DMS53 treated with DMSO at 0.1 percent for 48 hours (cell line): ENCODE results near the gene NCOR2.

Experiments used
- DNase-seq: peaks from one replicate; lab custom pipeline; 2025; ENCODE audit not compliant: unreplicated experiment; lab: John Stamatoyannopoulos, UW

NCOR2 gene

DNA sequence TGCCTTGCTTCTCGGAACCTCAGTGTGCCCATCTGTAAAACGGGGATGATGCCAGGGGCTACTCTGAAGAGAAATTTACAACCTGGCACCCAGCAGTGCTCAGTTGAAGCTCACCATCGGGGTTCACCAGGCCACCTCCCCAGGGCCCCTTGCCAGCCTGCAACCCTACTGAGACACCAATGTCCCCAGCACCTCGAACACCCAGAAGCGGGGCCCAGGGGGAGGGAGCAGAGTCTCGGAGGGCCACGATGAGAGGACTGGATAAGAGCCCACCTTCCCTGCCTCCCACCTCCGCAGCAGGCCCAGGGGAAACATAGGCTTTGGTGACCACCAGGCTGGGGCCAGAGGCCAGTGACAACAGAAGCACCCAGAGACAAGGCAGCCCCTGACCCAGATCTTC, 22.4 kb downstream of the NCOR2 start:
- DNase-seq, result no peak

DNA sequence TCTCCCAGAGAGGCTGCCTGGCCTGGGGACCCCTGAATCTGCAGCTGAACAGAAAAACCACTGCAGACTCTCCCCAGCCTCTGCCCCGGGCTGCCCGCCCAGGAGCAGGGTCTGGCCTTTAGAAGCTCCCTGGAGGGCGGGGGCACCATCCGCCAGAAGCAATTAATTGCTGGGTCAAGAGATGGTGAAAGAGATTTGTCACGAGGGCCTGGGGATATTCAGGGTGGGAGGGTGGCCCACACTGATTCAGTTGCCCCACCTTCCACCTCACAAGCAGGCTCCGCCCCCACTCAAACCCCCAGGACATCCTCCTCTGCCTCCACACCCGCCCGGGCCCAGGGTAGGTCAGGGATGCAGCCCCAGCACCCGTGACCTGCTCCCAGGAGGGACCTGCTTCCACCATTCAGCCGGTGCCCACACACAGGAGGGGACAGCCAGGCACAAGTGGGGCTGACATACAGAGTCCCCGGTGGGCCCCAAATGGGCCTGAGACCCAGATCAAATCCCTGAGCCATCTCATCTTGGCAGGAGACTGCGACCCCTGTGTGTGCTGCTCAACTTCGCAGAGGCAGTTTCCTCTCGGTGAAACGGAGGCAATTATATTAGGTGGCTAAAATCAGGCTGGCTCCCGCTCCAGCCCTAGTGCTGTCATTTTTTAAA, 23.0 kb downstream of the NCOR2 start:
- DNase-seq, result no peak

DNA sequence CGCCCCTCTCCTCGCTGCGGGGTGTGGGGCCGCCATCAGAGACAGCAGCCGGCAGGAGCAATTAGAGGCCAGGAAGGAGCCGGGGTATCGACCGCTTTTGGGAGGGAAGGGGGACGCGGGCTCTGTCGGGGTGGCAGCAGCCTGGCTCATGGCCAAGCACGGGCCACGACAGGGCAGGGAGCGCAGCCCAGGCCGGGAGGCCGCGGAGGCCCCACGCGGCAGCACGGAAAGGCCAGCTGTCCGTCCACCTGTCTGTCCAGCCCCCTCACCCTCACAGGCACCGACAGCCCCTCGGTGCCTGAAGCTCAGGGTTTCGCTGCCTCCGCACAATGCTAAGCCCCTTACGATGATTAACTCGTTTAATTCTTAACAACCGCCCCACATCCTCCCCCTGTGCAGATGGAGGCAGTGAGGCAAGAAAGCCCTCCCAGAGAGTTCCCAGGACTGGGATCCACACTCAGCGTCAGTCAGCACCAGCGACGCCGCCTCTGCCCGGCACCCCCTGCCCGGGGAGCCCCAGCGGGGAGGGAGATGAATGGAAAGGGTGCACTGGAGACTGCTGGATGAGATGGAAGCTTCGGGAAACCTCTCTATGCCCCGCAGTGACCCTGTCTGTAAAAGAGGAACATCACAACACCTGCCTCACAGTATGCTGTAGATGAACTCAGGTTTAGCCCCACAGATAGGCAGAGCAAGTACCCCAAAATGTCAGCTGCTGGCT, 23.7 kb downstream of the NCOR2 start:
- DNase-seq, result peak; percentile 5

DNA sequence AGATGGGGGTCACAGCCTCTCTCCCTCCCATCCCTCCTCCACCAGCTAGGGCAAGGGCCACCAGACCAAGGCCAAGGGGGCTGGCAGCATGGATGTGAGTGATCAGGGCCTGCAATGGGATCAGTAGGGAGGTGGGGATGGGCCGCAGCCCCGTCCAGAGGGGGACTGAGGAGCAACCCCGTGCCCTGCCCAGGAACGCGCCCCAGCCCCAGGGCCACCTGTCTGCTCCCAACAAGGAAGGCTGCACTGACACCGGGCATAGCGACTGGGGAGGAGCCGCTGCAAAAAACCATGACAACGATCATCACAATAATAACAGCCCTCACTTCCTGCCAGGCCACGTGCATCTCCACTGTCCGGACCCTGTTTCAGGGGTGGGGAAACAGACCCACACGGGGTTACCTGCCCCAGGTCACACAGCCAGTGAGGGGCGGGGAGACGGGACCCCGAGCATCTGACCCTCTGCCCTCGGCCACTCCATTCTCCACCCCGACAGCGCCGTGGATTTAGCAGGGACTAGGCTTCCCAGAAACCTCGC, 24.3 kb downstream of the NCOR2 start:
- peak; percentile 72 for DNase-seq

DNA sequence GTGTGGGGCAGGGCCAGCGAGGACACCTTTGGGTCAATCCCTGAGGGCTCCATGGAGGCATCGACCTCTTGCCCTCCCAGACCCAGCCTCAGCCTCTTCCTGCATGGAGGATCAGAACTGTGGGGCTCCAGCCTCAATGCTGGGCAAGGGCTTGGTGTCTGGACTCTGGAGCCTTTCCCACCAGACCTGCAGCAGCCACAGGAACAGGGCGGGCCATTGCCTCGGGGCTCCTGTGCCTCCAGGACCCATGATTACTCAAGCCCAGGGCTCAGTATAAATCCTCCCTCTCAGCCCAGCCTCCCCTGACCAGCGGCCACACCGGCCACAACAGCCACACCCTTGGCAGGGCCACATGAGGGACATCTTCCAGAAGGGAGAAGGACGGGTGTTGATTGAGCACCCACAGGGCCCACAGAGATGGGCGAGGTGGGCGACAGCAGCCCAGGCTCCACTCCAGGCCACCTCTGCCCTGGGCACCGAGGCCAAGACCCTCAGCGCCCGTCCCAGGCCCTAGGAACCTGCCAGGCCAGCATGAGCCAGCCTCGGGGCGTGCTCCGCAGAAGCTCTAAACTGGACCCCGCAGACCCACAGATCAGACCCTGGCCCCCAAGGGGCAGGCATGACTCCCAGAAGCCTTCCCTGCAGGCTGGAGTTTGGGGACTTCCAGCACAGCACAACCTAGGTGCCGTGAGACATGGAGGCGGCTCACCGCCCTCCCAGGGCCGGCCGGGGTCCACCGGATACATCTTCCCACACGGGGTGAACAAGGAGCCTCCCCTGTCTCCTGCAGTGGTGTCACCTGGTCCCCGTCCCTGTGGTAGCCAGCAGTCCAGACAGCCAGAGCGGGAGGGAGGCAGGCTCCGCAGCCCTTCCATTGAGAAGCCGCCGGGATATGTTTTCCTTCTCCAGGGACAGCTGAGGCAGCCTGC, 25.1 kb downstream of the NCOR2 start:
- DNase-seq, result no peak

DNA sequence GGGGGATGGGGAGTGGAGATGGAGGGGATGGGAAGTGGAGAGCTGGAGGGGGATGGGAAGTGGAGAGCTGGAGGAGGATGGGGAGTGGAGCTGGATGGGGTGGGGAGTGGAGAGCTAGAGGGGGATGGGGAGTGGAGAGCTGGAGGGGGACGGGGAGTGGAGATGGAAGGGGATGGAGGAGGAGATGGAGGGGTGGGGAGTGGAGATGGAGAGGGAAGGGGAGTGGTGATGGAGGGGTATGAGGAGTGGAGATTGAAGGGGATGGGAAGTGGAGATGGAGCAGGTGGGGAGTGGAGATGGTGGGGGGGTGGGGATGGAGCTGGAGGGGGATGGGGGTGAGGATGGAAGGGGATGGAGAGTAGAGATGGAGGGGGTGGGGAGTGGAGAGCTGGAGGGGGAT, 26.1 kb downstream of the NCOR2 start:
- DNase-seq, result no peak

DNA sequence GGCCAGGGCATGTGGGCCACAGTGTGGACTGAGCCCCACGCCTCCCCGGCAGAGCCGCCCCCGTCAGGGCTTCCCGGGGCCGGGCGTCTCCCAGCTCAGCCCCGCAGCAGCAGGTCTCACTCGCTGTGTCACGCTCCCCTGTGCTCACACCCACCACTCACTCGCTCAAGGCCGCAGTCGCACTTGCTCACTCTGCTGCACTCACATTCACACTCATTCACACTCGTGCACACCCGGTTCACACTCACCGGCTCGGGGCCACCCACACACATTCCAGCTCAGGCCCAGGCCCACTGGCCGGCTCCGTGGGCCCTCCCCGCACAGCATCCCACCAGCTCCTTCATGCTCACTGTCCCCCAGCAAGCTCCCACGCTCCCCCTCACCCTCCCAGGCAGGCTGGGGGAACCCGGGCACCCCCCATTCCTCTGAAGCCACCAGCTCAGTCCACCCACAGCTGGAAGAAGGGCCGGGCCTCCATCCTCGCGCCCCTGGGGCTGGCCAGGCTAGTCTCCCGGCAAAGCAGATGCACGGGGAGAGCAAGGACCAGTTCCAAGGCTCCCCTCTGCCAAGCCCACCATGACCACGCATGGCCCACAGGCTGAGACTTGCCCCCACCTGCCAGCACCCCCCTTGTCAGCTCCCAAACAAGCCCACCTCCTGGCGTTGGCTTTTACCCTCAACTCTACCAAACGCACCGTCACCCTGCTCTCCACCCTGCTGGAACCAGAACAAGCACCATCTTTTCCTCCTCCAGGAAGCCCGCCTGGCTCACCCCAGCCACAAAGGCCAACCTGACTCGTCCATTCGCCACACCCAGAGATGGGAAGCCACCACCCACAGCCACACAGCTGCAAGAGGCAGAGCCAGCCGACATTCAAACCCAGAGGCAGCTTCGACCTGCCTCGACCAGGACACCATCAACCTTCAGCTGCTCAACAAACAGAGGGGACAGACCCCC, 28.0 kb downstream of the NCOR2 start:
- no peak for DNase-seq

DNA sequence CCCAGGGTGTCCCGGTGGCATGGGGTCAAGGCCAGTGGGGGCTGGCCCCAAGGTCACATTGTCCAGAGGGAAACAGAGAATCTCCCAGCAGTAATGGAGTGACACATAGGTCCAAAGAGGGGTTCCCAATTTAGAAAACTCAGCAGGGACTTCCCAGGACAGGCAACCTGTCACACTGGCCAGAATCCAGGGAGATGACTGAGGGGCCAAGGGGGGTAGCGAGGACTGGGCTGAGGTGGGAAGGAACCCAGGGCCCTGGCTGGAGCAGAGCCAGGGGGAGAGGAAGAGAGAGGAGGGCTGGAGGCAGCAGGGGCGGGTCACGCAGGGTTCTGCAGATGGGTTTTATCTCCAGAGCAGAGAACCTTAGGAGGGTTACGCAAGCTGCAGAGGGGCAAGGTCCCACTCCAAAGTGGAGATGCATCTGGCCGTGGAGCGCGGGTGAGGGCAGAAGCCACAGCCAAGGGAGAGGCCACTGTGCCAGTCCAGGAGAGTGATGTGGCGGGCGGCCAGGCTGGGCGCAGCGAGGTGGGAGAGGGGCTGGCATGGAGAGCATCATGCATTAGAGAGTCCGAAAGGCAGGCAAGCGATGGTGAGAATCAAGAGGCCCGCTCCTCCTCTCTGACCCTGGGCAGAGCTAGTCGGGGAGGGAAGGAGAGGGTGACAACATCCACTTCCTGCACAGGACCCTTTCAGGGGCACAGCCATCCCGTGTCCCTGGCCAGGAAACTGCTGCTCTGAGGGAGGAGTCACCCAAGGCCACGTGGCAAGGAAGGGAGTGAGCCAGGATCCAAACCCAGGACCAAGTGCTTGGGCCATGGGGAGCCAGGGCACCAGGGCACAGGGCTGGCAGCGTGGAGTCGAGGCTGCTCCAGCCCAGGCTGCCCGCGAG, 29.0 kb downstream of the NCOR2 start:
- no peak for DNase-seq

DNA sequence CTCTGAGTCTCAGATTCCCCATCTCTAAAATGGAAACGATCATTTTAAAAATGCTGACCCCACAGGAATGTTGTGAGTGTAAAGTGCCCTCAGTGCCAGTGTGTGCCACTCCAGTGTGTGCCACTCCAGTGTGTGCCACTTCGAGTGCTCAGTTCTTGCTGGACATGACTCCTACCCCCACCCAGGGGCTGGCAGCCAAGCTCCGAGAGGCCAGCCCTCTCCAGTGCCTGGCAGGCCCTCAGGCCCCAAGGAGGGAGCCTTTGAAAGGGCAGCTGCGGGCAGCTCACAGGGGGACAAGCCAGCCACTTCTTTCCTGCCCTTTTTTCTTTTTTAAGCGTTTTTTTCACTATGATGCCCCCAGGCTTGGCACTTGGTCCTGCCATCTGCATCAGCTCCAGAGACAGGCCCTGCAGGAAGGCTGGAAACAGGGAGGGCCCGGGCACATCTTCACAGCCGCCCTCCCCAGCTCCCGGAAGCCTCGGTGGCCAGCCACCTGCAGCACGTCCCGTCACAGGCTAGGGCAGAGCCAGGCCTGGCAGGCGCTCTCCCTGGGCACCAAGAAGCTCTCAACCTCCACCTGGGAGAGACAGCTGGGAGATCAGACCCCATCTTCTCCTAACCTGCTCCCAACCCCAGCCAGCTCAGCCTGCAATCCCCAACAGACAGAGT, 29.8 kb downstream of the NCOR2 start:
- DNase-seq, result no peak

DNA sequence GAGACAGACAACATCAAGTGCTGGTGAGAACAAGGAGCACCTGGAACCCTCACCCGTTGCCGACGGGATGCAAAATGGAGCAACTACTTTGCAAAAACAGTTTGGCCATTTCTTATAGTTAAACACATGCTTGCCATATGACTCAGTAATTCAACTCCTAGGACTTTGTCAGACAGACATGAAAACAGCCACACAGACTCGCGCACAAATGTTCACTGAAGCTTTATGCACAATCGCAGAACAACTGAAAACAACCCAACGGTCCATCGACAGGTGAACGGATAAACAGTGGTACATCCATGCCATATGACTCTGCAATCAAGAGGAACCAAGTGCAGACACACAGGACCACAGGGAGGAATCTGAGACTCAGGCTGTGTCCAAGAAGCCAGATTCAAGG, 30.8 kb downstream of the NCOR2 start:
- no peak for DNase-seq

DNA sequence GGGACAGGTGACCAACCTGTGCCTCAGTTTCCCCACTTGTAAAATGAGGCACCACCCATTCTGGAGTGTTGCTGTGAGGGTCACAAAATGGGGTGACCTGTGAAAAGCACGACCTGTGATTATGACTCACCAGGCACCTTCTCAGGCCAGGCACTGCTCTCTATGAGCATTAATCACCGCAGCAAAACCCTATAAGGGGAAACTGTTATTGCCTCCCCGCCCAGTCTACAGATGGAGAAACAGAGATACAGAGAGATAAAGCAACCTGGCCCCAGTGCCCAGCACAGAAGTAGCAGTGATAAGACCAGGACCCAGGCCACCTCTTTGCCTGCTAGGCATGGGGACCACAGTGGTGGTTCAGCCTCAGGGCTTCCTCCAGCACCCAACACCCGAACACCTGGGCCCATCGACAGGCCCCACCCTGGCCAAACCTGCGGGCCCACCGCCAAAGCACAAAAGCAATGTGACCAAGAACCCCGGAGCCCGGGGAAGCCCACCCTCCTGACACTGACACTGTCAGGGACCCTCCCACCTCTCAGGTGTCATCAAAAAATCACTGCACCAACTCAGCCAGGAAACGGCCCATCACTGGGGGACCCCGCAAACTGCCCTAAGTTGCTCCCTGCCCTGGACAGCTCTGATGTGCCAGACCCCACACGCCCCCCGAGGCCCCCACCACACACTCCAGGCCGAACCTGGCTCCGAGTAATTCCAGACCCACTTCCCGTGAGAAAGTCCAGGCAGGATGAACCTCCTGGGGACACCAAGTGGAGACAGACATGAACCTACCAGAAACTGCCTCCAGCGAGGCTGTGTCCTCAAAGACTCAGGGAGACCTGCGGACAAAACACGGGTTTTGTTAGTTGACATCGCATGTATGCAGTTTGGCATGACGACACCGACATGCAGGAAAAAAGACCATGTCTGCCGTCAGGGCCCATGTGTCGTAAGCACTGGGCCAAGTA, 32.4 kb downstream of the NCOR2 start:
- no peak for DNase-seq

DNA sequence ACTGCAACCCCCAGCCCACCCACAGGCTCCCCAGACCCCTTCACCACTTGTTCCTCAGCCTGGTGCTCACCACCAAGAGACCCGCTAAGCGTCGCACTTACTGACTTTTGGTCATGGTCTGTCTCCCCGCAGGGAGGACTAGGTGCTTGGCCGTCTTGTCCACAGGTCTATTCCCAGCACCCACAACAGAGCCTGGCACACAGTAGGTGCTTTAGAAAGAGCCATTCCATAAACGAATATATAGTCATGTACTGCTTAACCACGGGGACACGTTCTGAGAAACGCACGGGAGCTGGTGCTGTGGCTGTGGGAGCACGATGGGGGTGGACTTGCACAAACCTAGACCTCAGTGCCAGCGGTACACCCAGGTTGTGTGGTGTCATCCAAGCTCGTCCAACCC, 34.0 kb downstream of the NCOR2 start:
- no peak for DNase-seq

DNA sequence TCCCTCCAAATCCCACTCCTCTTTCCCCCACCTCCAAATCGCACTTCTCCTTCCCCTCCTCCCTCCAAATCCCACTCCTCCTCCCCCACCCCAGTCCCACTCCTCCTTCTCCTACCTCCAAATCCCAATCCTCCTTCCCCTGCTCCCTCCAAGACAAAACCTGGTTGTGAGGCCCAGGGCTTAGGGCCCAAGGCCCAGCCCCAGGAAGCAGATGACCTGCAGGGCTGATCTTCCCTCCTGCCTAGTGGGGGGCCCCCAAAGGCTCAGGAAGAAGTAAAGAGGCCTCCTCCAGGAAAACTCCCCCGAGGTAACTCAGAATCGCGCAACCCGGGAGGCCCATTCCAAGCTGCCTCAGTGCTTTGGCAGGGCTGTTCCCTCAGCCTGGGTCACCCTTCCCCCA, 34.4 kb downstream of the NCOR2 start:
- no peak for DNase-seq

DNA sequence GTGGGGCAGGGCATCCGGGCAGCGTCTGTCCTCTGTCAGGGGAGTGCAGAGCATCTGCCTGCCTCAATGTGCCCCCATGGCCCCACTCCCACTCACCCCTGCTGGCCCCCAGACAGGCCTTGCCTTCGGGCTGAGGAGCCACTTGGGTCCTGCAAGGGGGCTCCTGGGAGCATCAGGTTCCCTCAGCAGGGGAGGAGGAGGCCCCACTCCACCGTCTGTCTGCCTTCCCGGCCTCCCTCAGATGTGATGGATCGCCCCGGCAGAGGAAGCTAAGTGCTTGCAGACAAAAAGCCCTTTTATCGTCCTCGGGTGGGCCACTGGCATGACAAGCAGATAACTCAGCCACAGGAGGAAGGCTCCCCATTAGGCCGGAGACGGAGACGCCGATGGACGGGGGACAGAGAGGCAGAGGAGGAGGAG, 35.1 kb downstream of the NCOR2 start:
- no peak for DNase-seq

DNA sequence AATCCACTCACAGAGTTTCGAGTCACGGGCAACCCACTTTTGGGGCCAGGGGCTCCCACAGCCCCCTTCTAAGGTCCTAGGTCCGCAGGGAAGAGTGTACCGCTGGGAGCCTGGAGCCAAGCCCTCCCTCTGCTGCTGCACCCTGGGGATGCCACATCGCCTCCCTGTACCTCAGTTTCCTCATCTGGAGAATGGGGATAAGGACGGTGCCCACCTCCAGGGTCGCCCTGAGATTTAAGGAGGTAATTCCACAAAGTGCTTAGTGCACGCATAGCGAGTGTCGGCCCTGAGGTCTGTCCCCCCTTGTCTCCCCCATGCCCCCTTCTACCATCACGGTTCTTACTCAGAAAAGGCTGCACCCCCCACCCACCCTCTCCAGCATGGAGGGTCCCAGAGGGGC, 35.5 kb downstream of the NCOR2 start:
- DNase-seq, result no peak

DNA sequence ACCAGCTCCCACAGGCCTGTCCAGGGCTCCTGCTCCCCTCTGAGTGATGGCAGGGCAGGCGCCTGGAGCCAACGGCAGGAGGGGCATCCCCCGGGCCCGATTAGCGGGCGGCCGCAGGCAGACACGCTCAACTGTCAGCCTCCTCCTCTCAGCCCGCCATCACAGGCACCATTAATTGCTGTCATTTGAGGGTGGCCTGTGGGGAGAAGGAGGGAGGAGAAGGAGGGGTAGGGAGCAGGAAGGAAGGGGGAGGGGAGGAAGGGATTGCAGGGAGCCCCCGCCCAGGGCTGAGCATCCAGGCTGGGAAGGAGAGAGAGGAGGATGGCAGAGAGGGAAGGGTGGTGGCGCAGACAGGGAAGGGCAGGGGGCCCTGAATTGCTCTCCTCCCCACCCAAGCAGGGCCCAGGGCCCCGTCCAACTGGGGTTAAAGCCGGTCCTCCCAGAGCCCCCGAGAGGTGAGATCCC, 36.1 kb downstream of the NCOR2 start:
- no peak for DNase-seq

DNA sequence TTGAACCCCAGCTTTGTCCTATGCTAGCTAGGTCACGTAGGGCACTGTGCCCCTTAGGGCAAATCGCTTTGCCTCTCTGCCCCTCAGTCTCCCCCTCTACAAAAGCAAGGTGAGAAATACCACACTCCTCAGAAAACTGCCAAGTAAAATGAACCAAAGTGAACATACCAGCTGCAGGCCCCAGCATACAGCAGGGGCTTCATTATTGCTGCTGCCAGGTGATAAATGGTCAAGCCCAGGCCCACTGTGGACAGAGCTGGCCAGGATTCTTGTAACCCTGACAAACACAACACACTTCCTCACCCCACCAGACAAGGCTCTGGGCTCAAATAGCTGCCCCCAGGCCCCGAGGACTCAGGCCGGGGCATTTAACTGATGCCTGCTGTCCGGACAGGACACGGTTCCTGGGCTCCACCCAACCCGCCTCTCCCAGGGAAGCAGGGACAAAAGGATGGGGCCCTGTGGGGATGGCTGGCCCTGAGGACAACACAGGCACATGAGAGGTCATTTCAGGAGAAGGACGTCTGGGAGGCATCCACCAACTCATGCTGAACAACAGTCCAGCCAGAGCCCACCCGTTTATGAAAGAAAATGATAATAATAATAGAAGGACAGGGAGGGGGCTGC, 36.7 kb downstream of the NCOR2 start:
- no peak for DNase-seq
